Endometrium (tissue), 2 donors: Measurements from ENCODE around the gene MAG.

ENCODE experiments used
- FAIRE-seq: peaks from 2 replicates; lab custom pipeline; 2012; peaks lifted over from hg19 to GRCh38; lab: Jason Lieb, UNC
- donor health status: control.
- donor health status: control.

Gene MAG

DNA sequence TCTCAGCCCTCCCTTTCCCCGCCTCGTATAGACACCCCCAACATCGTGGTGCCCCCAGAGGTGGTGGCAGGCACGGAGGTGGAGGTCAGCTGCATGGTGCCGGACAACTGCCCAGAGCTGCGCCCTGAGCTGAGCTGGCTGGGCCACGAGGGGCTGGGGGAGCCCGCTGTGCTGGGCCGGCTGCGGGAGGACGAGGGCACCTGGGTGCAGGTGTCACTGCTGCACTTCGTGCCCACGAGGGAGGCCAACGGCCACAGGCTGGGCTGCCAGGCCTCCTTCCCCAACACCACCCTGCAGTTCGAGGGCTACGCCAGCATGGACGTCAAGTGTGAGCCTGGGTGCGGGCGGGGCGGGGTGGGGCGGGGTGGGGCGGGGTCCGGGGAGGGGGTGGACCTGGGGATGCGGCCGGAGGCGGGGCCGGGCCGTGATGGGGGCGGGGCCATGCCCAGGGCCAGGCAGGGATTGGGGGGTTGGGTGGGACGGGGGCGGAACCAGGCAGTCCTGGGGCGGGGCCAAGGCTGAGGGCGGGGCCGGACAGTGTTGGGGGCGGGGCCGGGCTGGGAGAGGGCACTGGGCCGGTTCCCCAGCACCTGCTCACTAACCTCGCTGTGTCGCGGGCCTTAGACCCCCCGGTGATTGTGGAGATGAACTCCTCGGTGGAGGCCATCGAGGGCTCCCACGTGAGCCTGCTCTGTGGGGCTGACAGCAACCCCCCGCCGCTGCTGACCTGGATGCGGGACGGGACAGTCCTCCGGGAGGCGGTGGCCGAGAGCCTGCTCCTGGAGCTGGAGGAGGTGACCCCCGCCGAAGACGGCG is 7.8 kb downstream of the MAG start:
- FAIRE-seq, result no peak

DNA sequence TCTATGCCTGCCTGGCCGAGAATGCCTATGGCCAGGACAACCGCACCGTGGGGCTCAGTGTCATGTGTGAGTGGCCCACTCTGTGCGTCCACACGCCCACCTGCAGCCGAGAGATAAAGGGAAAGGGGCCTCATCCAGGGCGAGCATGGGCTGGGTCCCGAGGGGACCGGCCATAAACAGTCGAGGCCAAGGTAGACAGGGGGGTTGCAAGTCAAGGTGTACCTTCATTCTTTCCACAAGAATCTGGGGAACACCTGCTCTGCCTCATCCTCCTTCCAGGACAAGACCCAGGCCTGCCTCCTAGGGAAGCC is 8.3 kb downstream of the MAG start:
- no peak for FAIRE-seq

DNA sequence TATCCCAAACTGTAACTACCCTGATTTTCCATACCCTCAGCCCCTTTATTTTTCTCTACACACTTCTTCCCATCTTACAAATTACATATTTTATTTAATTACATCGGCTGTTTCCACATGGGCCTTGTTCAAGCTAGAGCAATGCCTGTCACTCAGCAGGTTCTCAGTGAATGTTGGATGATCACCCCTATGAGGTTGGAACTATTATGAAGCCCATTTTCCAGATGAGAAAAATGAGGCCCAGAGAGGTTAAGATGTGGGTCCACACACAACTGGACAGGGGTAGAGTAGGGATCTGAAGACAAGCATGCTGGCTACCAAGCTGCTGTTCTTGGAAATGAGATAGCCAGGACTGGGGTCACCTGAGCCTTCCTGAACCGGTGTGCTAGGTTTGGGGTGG is 10.0 kb downstream of the MAG start:
- FAIRE-seq, result no peak

DNA sequence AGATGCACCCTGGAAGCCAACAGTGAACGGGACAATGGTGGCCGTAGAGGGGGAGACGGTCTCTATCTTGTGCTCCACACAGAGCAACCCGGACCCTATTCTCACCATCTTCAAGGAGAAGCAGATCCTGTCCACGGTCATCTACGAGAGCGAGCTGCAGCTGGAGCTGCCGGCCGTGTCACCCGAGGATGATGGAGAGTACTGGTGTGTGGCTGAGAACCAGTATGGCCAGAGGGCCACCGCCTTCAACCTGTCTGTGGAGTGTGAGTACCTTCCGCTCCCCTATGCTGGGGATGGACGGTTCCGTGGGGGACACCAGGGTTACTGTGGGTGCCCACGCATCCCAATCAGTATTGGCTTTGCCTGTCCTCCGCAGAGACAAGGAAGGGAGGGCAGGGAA is 10.5 kb downstream of the MAG start:
- FAIRE-seq, result no peak

DNA sequence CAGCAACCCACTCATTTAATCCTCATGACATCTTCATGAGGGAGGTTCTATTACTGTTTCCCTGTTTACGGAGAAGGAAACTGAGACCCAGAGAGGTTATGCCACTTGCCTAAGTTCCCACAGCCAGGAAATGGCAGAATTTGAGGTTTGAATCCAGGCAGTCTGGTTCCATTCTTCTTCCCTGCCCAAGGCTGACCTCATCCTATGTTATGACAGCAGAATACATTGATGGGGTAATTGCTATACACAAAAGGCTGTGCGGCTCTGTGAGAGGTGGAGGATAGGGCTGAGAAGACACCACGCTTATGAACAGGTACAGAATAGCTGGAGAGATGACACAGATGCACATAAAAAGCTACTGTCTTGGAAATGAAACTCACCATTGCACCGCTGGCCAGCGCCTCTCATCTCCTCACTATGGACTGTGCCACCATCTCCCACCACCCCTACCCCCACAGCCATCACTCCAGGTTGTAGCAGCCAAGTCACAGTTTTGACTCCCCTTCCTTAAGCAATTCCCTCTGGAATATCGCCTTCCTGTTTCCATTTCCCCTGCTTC is 11.5 kb downstream of the MAG start:
- FAIRE-seq, result no peak

DNA sequence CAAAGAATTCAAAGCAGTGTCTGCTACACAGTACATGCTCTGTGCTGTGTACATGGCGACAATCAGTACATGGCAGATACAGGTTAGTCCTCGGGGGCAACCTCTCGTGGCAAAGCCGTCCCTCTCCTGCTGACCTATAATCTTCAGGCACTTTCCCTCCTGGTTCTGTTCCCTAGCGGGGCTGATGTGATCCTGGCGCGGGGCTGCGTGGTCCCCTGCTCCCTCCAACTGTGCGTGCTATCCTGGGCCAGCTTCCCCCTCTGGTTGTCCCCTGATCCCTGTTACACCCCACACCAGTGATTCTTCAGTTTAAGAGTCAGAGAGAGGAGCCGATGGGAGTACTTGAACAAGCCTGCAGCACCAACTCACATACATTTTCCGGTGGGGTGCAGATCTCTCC is 12.1 kb downstream of the MAG start:
- no peak for FAIRE-seq

DNA sequence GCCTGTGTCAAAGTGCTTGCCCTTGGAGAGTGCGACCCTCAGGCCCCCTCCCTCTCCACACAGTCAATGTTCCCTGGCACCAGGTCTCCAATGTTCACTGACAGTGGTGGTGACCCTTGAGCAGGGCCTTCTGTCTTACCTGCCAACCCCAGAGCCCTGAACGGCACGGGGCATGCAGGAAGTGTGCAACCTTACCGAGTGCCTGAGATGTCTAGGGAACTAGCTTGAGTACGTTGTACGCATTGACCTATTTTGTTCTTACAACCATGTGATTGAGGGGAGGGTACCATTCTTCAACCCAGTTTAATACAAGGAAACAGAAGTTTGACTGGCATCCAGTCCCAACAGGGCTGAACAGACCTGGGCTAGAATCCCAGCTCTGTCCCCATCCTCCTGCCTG is 13.2 kb downstream of the MAG start:
- no peak for FAIRE-seq

DNA sequence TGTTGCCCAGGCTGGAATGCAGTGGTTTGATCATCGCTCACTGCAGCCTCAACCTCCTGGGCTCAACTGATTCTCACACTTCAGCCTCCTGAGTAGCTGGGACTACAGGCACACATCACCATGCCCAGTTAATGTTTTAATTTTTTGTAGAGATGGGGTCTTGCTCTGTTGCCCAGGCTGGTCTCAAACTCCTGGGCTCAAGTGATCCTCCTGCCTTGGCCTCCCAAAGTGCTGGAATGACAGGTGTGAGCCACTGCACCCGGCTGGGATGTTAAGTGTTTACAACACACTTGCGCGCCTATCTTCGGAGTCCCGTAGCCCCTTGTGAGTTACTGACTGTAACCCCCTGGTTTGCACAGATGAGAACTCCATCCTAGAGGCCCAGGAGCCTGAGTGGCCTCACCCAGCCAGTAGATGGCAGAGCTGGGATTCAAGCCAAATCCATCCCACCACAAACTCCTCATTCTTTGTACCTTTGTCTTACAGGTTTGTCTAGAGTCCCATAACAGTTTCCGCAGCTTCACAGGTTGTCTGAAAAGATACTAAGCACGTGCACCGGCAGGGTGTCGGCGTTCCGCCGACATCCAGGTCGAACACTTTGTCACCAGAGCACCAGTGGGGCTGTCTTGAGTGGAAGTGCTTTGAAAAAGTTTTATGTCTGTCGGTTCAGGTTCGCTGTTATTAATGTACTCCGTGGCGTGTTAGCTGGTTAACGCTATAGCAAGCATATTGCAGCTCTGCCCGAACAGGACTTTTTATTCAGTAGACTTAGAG is 14.7 kb downstream of the MAG start:
- no peak for FAIRE-seq

DNA sequence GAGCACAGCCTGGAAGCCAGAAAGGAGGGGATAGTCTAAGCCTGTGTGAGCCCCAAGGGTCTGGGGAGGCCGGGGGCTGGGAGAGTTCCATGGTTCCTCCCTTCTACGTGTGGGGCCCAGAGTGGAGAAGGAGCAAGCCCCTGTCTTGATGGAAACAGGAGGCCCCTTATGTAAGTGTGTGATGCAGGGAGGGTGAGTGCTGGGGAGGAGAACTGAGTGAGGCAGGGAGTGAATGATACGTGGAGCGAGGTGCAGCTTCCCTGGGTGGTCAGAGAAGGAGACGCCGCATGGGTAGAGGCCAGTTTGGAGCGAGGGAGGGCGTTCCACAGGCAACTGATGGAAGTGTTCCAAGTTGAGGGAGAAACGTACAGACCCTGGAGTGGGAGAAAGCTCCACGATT is 16.0 kb downstream of the MAG start:
- FAIRE-seq, result no peak

DNA sequence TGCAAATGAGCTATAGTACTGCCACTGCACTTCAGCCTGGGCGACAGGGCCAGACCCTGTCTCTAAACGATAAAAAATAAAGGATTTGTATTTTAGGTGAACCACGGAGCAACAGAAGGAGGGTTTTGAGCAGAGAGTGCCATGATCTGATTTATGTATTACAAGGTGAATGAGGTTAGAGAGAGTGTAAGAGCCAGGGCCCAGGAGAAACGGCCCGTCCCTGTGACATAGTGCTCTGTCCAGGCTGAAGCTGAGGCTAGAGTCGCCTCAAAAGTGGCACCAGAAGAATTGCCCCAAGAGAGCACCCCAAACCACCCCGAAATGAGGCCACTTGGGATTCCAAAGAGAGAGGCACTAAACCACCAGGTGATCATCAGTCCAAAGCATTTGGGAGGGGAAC is 16.9 kb downstream of the MAG start:
- FAIRE-seq, result no peak

DNA sequence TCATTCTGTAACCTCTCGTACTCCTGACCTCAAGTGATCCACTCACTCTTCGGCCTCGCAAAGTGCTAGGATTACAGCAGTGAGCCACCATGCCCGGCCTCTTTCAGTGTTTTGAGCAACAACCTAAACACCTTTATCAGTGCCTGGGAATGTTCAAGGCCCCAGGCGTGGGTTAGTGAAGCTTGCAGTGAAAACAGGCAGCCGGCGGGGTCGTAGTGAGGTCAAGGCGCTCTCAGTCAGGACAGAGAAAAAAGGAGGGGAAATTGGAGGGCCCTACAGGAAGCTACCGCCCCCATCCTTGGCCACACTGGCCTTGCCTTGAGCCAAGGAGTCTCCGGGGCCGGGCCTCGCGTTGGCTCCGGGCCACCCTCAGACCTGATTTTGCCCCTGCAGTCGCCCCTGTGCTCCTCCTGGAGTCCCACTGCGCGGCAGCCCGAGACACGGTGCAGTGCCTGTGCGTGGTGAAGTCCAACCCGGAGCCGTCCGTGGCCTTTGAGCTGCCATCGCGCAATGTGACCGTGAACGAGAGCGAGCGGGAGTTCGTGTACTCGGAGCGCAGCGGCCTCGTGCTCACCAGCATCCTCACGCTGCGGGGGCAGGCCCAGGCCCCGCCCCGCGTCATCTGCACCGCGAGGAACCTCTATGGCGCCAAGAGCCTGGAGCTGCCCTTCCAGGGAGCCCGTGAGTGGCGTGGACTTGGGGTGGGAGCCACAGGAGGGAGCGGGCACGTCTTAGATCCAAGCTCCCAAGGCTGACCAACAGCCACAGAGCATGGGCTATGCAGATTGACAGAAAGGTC is 17.7 kb downstream of the MAG start:
- no peak for FAIRE-seq

DNA sequence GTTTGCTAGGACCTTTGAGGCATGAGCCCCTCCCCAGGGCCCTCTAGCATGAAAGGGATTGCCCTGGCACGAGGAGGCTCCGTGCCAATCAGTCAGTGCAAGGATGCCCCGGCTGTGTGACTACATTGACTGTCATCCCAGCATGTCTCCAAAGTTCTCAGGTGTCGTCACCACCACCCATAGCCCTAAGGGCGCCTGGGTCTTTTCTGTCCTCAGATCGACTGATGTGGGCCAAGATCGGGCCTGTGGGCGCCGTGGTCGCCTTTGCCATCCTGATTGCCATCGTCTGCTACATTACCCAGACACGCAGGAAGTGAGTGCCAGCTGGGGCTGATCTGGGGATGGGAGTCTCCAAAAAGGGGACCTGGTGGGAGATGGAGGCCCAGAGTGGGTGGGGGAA is 18.4 kb downstream of the MAG start:
- FAIRE-seq, result no peak

DNA sequence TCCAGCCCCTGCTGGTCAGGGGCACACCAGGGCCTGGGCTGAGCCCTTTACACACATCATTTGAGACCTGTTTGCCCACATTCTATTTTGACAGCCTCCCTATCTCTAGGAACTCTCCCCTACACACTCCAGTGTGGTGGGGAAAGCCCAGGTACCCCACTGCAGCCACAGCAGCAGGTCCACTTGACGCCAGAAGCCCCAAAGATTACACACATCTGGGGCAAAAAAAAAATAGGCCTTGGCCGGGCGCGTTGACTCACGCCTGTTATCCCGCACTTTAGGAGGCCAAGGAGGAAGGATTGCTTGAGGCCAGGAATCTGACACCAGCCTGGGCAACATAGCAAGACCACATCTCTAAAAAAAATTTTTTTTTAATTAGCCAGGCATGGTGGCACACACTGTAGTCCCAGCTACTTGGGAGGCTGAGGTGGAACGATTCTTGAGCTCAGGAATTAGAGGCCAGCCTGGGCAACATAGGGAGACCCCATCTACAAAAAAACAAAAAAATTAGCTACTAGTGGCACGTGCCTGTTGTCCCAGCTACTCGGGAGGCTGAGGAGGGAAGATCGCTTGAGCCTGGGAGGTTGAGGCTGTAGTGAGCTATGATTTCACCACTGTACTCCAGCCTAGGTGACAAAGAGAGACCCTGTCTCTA is 19.0 kb downstream of the MAG start:
- FAIRE-seq, result no peak

DNA sequence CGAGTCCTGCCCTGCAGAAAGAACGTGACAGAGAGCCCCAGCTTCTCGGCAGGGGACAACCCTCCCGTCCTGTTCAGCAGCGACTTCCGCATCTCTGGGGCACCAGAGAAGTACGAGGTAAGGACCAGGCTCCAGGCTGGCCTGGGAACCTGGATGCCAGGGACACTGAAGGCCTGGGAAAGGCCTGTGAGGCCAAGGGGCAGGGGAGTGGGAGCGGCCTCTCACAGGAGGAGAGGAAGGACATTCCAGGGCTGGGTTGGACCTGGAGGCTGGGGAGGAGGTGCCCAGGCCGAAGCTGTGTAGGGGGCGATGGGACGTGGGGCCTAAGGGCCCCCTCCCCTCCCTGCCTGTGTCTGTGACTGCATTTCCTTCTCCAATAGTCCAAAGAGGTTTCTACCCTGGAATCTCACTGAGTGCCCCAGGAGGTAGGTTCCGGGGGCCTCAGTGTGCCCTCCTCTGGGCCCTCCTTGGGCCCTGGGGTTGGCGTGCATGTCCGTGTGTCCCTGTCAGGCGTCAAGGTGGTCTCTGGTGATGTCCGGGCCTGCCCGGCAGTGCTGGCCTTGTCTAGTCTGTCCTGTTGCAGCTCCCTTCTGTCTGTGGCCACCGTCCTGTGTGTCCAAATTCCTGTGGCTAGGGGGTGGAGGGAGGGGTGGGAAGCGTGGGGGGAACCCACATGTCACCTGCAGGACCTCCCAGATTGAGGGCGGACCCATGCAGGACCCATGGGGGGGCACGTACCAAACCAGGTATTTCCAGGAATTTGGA is 20.1 kb downstream of the MAG start:
- no peak for FAIRE-seq

DNA sequence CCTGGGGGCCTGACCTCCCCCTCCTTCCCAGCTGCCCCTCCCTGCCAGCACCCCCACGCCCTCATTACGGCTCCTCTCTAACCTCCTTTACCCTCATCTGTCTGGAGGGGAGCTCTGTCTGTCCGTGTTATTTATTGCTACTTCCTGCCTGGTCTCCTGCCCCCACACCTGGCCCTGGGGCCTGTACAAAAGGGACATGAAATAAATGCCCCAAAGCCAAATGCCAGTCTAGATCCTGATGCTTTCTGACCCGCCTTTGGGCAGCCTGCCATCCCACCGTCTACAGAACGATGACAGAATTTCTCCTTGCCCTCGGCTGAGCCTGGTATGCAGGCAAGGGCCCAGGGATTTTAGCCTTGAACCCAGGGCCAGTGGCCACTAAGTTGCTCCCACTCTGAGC is 21.6 kb downstream of the MAG start:
- no peak for FAIRE-seq

DNA sequence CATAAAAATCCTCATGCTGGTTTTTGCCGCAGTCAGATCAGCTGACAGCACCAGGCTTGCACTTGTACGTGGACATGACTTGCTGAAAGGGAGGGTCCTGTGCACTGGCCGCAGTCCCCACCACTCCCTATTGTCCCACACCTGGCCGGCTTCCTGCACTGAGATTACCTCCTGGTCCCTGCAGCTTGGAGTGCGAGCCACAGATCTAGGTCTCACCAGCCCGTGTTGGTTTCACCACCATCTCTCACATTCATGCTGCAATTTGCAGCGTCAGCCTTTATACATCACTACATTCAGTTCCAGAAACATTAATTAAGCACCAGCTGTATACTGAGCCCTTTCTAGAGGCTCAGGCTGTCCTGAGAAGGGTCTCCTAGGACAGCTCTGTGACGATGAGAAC is 22.1 kb downstream of the MAG start:
- no peak for FAIRE-seq

DNA sequence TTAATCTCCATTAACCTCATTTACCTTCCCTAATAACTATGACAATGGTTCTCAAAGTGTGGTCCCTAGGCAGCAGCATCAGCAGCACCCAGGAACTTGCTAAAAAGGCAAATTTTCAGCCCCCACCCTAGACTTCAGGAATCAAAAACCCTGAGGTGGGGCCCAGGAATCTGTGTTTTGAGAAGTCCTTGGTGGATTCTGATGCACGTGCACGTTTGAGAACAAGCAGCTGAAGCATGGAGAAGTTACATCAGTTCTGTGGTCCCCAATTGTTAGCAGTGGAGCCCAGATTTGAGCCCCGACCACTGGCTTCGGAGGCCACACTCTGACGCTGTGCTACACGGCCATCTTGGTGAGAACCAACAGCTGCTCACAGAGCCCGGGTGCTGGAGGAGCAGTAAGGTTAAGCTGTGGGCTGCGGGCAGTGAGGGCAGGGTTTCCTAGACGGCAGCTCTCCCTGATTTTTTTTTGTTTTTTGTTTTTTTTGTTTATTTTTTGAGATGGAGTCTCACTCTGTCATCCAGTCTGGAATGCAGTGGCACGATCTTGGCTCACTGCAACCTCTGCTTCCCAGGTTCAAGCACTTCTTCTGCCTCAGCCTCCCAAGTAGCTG is 23.0 kb downstream of the MAG start:
- FAIRE-seq, result no peak

DNA sequence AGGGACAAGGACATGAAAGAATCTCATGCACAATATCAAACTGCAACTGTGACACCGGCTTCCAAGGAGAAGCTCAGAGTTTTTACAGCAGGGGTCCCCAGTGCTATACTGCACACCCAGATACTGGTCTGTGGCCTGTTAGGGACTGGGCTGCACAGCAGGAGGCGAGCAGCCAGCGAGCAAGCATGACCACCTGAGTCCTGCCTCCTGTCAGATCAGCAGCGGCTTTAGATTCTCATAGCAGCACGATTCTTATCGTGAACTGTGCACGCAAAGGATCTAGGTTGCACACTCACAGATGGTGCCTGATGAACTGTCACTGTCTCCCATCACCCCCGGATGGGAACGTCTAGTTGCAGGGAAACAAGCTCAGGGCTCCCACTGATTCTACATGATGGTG is 23.9 kb downstream of the MAG start:
- no peak for FAIRE-seq

DNA sequence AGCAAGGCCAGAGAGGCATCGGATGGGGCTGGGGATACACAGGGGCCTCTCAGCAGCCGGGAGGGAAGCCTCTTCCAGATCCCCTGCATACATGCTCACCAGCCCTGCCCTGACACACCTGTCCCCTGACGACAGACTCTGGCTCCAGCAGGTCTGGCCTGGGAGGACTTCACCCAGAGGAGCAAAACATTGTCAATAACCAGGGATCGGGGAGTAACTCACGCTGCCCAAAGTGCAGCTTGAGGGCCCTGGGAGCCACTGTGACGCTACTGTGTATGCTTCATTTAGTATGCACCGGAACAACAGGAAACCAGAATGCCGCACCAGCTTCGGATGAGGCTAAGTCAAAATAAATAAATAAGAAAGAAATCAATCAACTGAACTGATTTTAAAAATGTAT is 24.6 kb downstream of the MAG start:
- FAIRE-seq, result no peak

DNA sequence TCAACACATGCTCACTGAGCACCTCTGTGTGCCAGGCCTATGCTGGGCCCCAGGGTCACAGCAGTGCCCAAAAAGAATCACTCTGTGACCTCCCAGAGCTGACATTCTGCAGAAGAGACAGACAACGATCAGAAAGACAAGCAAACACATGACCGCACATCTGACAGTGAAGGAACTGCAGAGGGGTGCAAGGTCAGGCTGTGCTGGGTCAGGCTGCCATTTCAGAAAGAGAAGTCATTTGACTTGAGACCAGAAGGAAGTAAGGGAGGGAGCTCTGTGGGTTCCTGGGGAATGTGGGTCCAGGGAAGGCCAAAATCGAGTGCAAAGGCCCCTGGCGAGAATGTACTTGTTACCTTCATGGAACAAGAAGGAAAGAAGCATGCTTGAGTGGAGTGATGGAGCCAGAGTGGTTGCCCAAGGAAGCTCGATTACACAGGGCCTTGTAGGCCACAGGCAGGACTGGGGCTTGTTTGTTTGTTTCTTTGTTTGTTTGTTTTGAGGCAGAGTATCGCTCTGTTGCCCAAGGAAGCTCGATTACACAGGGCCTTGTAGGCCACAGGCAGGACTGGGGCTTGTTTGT is 25.6 kb downstream of the MAG start:
- FAIRE-seq, result no peak
